ENCODE data around the gene DHPS. TPM values are rescaled to one million over a fixed set of nuclear protein-coding genes. Genes with fewer than 3 reads are reported as not detected.

Gene DHPS
- total and polyA plus RNA-seq, 2 of the 13 experiments (the other 11 are each of a cell fraction or from before 2014, with no cell fraction given): 43.3 to 84.3 TPM

- TF ChIP-seq HNRNPLL (IDR thresholded peaks at IDR 0.05; ENCODE audit: low read depth, low read length, poor library complexity, severe bottlenecking) (peak; percentile 48), ASH2L (IDR thresholded peaks at IDR 0.05; ENCODE audit: insufficient read length, low read depth, low read length) (no peak), PAXIP1 (CRISPR knock-in tag; conservative IDR thresholded peaks at IDR 0.05) (0 out of 2 replicates have a peak, but pooled peaks have one; percentile 15), ZNF354B (CRISPR knock-in tag; IDR thresholded peaks at IDR 0.05) (no peak), IKZF5 (CRISPR knock-in tag; IDR thresholded peaks at IDR 0.05) (peak; percentile 34; the same call in 1 of the 2 replicates), NBN (conservative IDR thresholded peaks at IDR 0.05) (no peak), ZNF503 (CRISPR knock-in tag; IDR thresholded peaks at IDR 0.05) (no peak), SRSF1 (optimal IDR thresholded peaks at IDR 0.05; ENCODE audit: low read depth, low read length) (no peak), ZNF687 (CRISPR knock-in tag; IDR thresholded peaks at IDR 0.05) (peak; percentile 90), ZNF230 (CRISPR knock-in tag; IDR thresholded peaks at IDR 0.05) (no peak), HIVEP1 (CRISPR knock-in tag; IDR thresholded peaks at IDR 0.05) (0 out of 2 replicates have a peak, but pooled peaks have one; percentile 4), ZNF264 (CRISPR knock-in tag; IDR thresholded peaks at IDR 0.05) (no peak), MEF2D (CRISPR knock-in tag; IDR thresholded peaks at IDR 0.05) (no peak), XRCC5 (optimal IDR thresholded peaks at IDR 0.05; ENCODE audit: low read length) (peak; percentile 90), ZNF780A (CRISPR knock-in tag; IDR thresholded peaks at IDR 0.05) (no peak), ZBTB21 (CRISPR knock-in tag; IDR thresholded peaks at IDR 0.05) (no peak), NCOA1 (CRISPR knock-in tag; IDR thresholded peaks at IDR 0.05) (no peak), PBX2 (CRISPR knock-in tag; IDR thresholded peaks at IDR 0.05) (no peak)
Measured at GRCh38 chr19:12639901-12640613, 41.6 kb downstream of the DHPS start (continued).
